ENCODE measurements around the gene THBS2.

- TF ChIP-seq, protein P1, sequence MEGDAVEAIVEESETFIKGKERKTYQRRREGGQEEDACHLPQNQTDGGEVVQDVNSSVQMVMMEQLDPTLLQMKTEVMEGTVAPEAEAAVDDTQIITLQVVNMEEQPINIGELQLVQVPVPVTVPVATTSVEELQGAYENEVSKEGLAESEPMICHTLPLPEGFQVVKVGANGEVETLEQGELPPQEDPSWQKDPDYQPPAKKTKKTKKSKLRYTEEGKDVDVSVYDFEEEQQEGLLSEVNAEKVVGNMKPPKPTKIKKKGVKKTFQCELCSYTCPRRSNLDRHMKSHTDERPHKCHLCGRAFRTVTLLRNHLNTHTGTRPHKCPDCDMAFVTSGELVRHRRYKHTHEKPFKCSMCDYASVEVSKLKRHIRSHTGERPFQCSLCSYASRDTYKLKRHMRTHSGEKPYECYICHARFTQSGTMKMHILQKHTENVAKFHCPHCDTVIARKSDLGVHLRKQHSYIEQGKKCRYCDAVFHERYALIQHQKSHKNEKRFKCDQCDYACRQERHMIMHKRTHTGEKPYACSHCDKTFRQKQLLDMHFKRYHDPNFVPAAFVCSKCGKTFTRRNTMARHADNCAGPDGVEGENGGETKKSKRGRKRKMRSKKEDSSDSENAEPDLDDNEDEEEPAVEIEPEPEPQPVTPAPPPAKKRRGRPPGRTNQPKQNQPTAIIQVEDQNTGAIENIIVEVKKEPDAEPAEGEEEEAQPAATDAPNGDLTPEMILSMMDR (IDR thresholded peaks at IDR 0.05 in 2 of 3, conservative IDR thresholded peaks at IDR 0.05 in 1 of 3; ENCODE audit: control insufficient read depth in 2 of 3, extremely low read depth in 1 of 3, insufficient read depth in 1 of 3, low read depth in 3 of 3, low read length in 3 of 3): no peak
- TF ChIP-seq POLR2A (IDR thresholded peaks at IDR 0.05; ENCODE audit: low read depth, low read length) (no peak), FOS (IDR thresholded peaks at IDR 0.05; ENCODE audit: borderline replicate concordance, extremely low read depth, insufficient read length) (no peak), E2F4 (IDR thresholded peaks at IDR 0.05; ENCODE audit: low read depth, low read length) (no peak), RCOR1 (conservative IDR thresholded peaks at IDR 0.05; ENCODE audit: low read depth, low read length) (no peak), EP300 (IDR thresholded peaks at IDR 0.05; ENCODE audit: borderline replicate concordance in 1 of 2, control insufficient read depth in 1 of 2, low read depth in 2 of 2, low read length in 2 of 2) (no peak), POLR2AphosphoS5 (IDR thresholded peaks at IDR 0.05; ENCODE audit: low read length) (no peak), ATF7 (IDR thresholded peaks at IDR 0.05; ENCODE audit: low read depth) (no peak), MXI1 (IDR thresholded peaks at IDR 0.05; ENCODE audit: low read depth, low read length) (no peak), EZH2 (IDR thresholded peaks at IDR 0.05; ENCODE audit: borderline replicate concordance, control insufficient read depth, low read depth, low read length) (no peak)
- TF ChIP-seq, protein P2, sequence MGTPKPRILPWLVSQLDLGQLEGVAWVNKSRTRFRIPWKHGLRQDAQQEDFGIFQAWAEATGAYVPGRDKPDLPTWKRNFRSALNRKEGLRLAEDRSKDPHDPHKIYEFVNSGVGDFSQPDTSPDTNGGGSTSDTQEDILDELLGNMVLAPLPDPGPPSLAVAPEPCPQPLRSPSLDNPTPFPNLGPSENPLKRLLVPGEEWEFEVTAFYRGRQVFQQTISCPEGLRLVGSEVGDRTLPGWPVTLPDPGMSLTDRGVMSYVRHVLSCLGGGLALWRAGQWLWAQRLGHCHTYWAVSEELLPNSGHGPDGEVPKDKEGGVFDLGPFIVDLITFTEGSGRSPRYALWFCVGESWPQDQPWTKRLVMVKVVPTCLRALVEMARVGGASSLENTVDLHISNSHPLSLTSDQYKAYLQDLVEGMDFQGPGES (IDR thresholded peaks at IDR 0.05): no peak
- TF ChIP-seq, protein P3, sequence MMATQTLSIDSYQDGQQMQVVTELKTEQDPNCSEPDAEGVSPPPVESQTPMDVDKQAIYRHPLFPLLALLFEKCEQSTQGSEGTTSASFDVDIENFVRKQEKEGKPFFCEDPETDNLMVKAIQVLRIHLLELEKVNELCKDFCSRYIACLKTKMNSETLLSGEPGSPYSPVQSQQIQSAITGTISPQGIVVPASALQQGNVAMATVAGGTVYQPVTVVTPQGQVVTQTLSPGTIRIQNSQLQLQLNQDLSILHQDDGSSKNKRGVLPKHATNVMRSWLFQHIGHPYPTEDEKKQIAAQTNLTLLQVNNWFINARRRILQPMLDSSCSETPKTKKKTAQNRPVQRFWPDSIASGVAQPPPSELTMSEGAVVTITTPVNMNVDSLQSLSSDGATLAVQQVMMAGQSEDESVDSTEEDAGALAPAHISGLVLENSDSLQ (IDR thresholded peaks at IDR 0.05): no peak
Measured at GRCh38 chr6:169230322-169230665, 23.4 kb downstream of the THBS2 start.

Measured in GM12878 (cell line).